OCI-LY3 (cell line): ENCODE data around the gene RAET1L.

Experiments used
- EZH2phosphoT487 ChIP-seq: fragments of 200-600 bp; shearing (Covaris generic); IDR thresholded peaks from 2 replicates; pipeline ENCODE4 v1.6.1; 2018; ENCODE audit warnings: antibody characterized with exemption, mixed run types, low read depth
- TF ChIP-seq, protein P1 (sequence below): fragments of 200-600, 300-600 bp; sonication (generic); IDR thresholded peaks from 2 replicates; pipeline ENCODE4 v1.5.1; 2014; ENCODE audit warnings: antibody characterized with exemption, low read length, low read depth

DNA sequence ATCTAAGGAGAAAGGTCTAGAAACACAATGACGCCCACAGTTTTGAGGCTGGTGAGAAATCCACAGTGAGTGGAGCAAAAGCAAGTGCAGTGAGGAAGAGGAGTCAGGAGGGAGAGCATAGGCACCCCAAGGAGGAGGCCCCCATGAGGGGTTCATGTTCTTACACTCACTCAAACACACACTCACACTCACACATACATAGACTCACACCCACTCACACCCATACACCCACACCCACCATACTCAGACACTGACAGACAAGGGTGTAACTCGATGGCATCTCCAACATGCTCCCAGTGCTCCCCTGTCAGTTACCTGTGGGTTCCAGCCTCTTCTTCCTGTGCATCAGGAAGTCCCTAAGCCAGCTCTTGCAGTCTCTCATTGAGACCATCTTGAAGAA lies 39.8 kb upstream of the RAET1L start:
- TF ChIP-seq, protein P1, sequence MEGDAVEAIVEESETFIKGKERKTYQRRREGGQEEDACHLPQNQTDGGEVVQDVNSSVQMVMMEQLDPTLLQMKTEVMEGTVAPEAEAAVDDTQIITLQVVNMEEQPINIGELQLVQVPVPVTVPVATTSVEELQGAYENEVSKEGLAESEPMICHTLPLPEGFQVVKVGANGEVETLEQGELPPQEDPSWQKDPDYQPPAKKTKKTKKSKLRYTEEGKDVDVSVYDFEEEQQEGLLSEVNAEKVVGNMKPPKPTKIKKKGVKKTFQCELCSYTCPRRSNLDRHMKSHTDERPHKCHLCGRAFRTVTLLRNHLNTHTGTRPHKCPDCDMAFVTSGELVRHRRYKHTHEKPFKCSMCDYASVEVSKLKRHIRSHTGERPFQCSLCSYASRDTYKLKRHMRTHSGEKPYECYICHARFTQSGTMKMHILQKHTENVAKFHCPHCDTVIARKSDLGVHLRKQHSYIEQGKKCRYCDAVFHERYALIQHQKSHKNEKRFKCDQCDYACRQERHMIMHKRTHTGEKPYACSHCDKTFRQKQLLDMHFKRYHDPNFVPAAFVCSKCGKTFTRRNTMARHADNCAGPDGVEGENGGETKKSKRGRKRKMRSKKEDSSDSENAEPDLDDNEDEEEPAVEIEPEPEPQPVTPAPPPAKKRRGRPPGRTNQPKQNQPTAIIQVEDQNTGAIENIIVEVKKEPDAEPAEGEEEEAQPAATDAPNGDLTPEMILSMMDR: no peak
- no peak for TF ChIP-seq EZH2phosphoT487
